HG03039 (cell line): ENCODE measurements around the gene UNC13C.

Experiments used
- ATAC-seq: cut with Tn5 transposase; IDR thresholded peaks from one replicate; pipeline ENCODE4 v1.9.1; 2021; ENCODE audit warnings: mild to moderate bottlenecking, moderate library complexity; ENCODE audit not compliant: unreplicated experiment

UNC13C gene

GRCh38 chr15:54017251-54017650, 39.0 kb downstream of the UNC13C start:
- no peak for ATAC-seq

GRCh38 chr15:54017959-54018358, 39.7 kb downstream of the UNC13C start:
- ATAC-seq = no peak

- no peak for ATAC-seq
Observed at GRCh38 chr15:54026258-54026657, 48.0 kb downstream of the UNC13C start.

- ATAC-seq = no peak
Observed at GRCh38 chr15:54026891-54027290, 48.6 kb downstream of the UNC13C start.

- no peak for ATAC-seq
Observed at GRCh38 chr15:54029081-54029480, 50.8 kb downstream of the UNC13C start.

- ATAC-seq = no peak
Observed at GRCh38 chr15:54032066-54032465, 53.8 kb downstream of the UNC13C start.

GRCh38 chr15:54033356-54033860, 55.2 kb downstream of the UNC13C start:
- no peak for ATAC-seq

- no peak for ATAC-seq
Observed at GRCh38 chr15:54033869-54034458, 55.7 kb downstream of the UNC13C start.

GRCh38 chr15:54035616-54036015, 57.4 kb downstream of the UNC13C start:
- ATAC-seq = no peak

GRCh38 chr15:54045397-54045796, 67.2 kb downstream of the UNC13C start:
- ATAC-seq = no peak

- no peak for ATAC-seq
Observed at GRCh38 chr15:54046093-54046492, 67.9 kb downstream of the UNC13C start.

- ATAC-seq = no peak
Observed at GRCh38 chr15:54064365-54064764, 86.1 kb downstream of the UNC13C start.

- ATAC-seq = no peak
Observed at GRCh38 chr15:54066403-54066802, 88.2 kb downstream of the UNC13C start.

- ATAC-seq = no peak
Observed at GRCh38 chr15:54082836-54083492, 104.7 kb downstream of the UNC13C start.

GRCh38 chr15:54083501-54083900, 105.3 kb downstream of the UNC13C start:
- ATAC-seq = no peak

GRCh38 chr15:54083991-54084390, 105.8 kb downstream of the UNC13C start:
- ATAC-seq = no peak

- ATAC-seq = no peak
Observed at GRCh38 chr15:54088837-54089236, 110.6 kb downstream of the UNC13C start.

- ATAC-seq = no peak
Observed at GRCh38 chr15:54089776-54090175, 111.5 kb downstream of the UNC13C start.

GRCh38 chr15:54091651-54092050, 113.4 kb downstream of the UNC13C start:
- no peak for ATAC-seq

GRCh38 chr15:54094661-54095060, 116.4 kb downstream of the UNC13C start:
- no peak for ATAC-seq

- ATAC-seq = no peak
Observed at GRCh38 chr15:54097019-54097418, 118.8 kb downstream of the UNC13C start.

GRCh38 chr15:54099010-54099409, 120.8 kb downstream of the UNC13C start:
- no peak for ATAC-seq
